ENCODE data around the gene TNRC6A.

TNRC6A gene

GRCh38 chr16:24845726-24846547 is 116.5 kb downstream of the TNRC6A start, which contains the start of gene SLC5A11:
SLC5A11 (plus strand) TSS chr16:24845963; CDS start chr16:24858644, 12,681 bp downstream.
- Histone ChIP-seq H3K4me1 (ENCODE audit: control insufficient read depth, insufficient read depth, low read length) (no peaks in the 10 kb centered on the region), H3K9ac (ENCODE audit: low read length) (no peak within 1 kb of the TSS), H3K27me3 (ENCODE audit: control insufficient read depth, insufficient read depth, low read length) (no peaks in the 10 kb centered on the region), H3K27ac (ENCODE audit: low read depth, low read length) (no peak within 1 kb of the TSS), H3K36me3 (ENCODE audit: control insufficient read depth, insufficient read depth, low read length) (no peaks in the 10 kb centered on the region), H3K4me3 (ENCODE audit: low read length) (no peak within 1 kb of the TSS)

GRCh38 chr16:24846548-24847357 is 117.3 kb downstream of the TNRC6A start:
- Histone ChIP-seq H3K27ac (ENCODE audit: low read depth, low read length) (no peak overlapping the region), H3K27me3 (ENCODE audit: control insufficient read depth, insufficient read depth, low read length) (no peaks in the 10 kb centered on the region), H3K9ac (ENCODE audit: low read length) (no peak overlapping the region), H3K4me3 (ENCODE audit: low read length) (no peak overlapping the region), H3K36me3 (ENCODE audit: control insufficient read depth, insufficient read depth, low read length) (no peaks in the 10 kb centered on the region), H3K4me1 (ENCODE audit: control insufficient read depth, insufficient read depth, low read length) (no peaks in the 10 kb centered on the region)

GRCh38 chr16:24847358-24847664 is 117.9 kb downstream of the TNRC6A start:
- H3K27ac ChIP-seq (ENCODE audit: low read depth, low read length) = no peak overlapping the region
- no peaks in the 10 kb centered on the region for H3K36me3 ChIP-seq (ENCODE audit: control insufficient read depth, insufficient read depth, low read length)
- no peak overlapping the region for H3K4me3 ChIP-seq (ENCODE audit: low read length)
- no peaks in the 10 kb centered on the region for H3K4me1 ChIP-seq (ENCODE audit: control insufficient read depth, insufficient read depth, low read length)
- H3K27me3 ChIP-seq (ENCODE audit: control insufficient read depth, insufficient read depth, low read length) = no peaks in the 10 kb centered on the region
- H3K9ac ChIP-seq (ENCODE audit: low read length) = no peak overlapping the region

- H3K9ac ChIP-seq (ENCODE audit: low read length) = no peak overlapping the region
- H3K36me3 ChIP-seq (ENCODE audit: control insufficient read depth, insufficient read depth, low read length) = no peaks in the 10 kb centered on the region
- H3K4me3 ChIP-seq (ENCODE audit: low read length) = no peak overlapping the region
- H3K27me3 ChIP-seq (ENCODE audit: control insufficient read depth, insufficient read depth, low read length) = no peaks in the 10 kb centered on the region
- no peak overlapping the region for H3K27ac ChIP-seq (ENCODE audit: low read depth, low read length)
- no peaks in the 10 kb centered on the region for H3K4me1 ChIP-seq (ENCODE audit: control insufficient read depth, insufficient read depth, low read length)
Measured at GRCh38 chr16:24848065-24848464, 118.6 kb downstream of the TNRC6A start.

GRCh38 chr16:24849641-24850040 is 120.2 kb downstream of the TNRC6A start:
- Histone ChIP-seq H3K4me1 (ENCODE audit: control insufficient read depth, insufficient read depth, low read length) (no peaks in the 10 kb centered on the region), H3K27ac (ENCODE audit: low read depth, low read length) (no peak overlapping the region), H3K36me3 (ENCODE audit: control insufficient read depth, insufficient read depth, low read length) (no peaks in the 10 kb centered on the region), H3K27me3 (ENCODE audit: control insufficient read depth, insufficient read depth, low read length) (no peaks in the 10 kb centered on the region), H3K9ac (ENCODE audit: low read length) (no peak overlapping the region), H3K4me3 (ENCODE audit: low read length) (no peak overlapping the region)

- no peak overlapping the region for H3K27ac ChIP-seq (ENCODE audit: low read depth, low read length)
- H3K9ac ChIP-seq (ENCODE audit: low read length) = no peak overlapping the region
- no peaks in the 10 kb centered on the region for H3K27me3 ChIP-seq (ENCODE audit: control insufficient read depth, insufficient read depth, low read length)
- H3K4me3 ChIP-seq (ENCODE audit: low read length) = no peak overlapping the region
- H3K4me1 ChIP-seq (ENCODE audit: control insufficient read depth, insufficient read depth, low read length) = no peaks in the 10 kb centered on the region
- no peaks in the 10 kb centered on the region for H3K36me3 ChIP-seq (ENCODE audit: control insufficient read depth, insufficient read depth, low read length)
Measured at GRCh38 chr16:24850289-24850938, 121.0 kb downstream of the TNRC6A start.

- Histone ChIP-seq H3K27ac (ENCODE audit: low read depth, low read length) (no peak overlapping the region), H3K4me3 (ENCODE audit: low read length) (no peak overlapping the region), H3K27me3 (ENCODE audit: control insufficient read depth, insufficient read depth, low read length) (no peaks in the 10 kb centered on the region), H3K36me3 (ENCODE audit: control insufficient read depth, insufficient read depth, low read length) (no peaks in the 10 kb centered on the region), H3K4me1 (ENCODE audit: control insufficient read depth, insufficient read depth, low read length) (no peaks in the 10 kb centered on the region), H3K9ac (ENCODE audit: low read length) (no peak overlapping the region)
Measured at GRCh38 chr16:24851700-24852099, 122.2 kb downstream of the TNRC6A start.

- Histone ChIP-seq H3K4me3 (ENCODE audit: low read length) (no peak overlapping the region), H3K36me3 (ENCODE audit: control insufficient read depth, insufficient read depth, low read length) (no peaks in the 10 kb centered on the region), H3K27me3 (ENCODE audit: control insufficient read depth, insufficient read depth, low read length) (no peaks in the 10 kb centered on the region), H3K9ac (ENCODE audit: low read length) (no peak overlapping the region), H3K4me1 (ENCODE audit: control insufficient read depth, insufficient read depth, low read length) (no peaks in the 10 kb centered on the region), H3K27ac (ENCODE audit: low read depth, low read length) (no peak overlapping the region)
Measured at GRCh38 chr16:24852281-24852721, 122.8 kb downstream of the TNRC6A start.

- no peak overlapping the region for H3K27ac ChIP-seq (ENCODE audit: low read depth, low read length)
- no peaks in the 10 kb centered on the region for H3K36me3 ChIP-seq (ENCODE audit: control insufficient read depth, insufficient read depth, low read length)
- no peaks in the 10 kb centered on the region for H3K27me3 ChIP-seq (ENCODE audit: control insufficient read depth, insufficient read depth, low read length)
- H3K4me3 ChIP-seq (ENCODE audit: low read length) = no peak overlapping the region
- no peak overlapping the region for H3K9ac ChIP-seq (ENCODE audit: low read length)
- H3K4me1 ChIP-seq (ENCODE audit: control insufficient read depth, insufficient read depth, low read length) = no peaks in the 10 kb centered on the region
Measured at GRCh38 chr16:24853169-24853824, 123.8 kb downstream of the TNRC6A start.

GRCh38 chr16:24853830-24854229 is 124.4 kb downstream of the TNRC6A start:
- no peak overlapping the region for H3K9ac ChIP-seq (ENCODE audit: low read length)
- H3K36me3 ChIP-seq (ENCODE audit: control insufficient read depth, insufficient read depth, low read length) = no peaks in the 10 kb centered on the region
- no peak overlapping the region for H3K27ac ChIP-seq (ENCODE audit: low read depth, low read length)
- no peaks in the 10 kb centered on the region for H3K27me3 ChIP-seq (ENCODE audit: control insufficient read depth, insufficient read depth, low read length)
- no peaks in the 10 kb centered on the region for H3K4me1 ChIP-seq (ENCODE audit: control insufficient read depth, insufficient read depth, low read length)
- H3K4me3 ChIP-seq (ENCODE audit: low read length) = no peak overlapping the region

- Histone ChIP-seq H3K27me3 (ENCODE audit: control insufficient read depth, insufficient read depth, low read length) (no peaks in the 10 kb centered on the region), H3K27ac (ENCODE audit: low read depth, low read length) (no peak overlapping the region), H3K9ac (ENCODE audit: low read length) (no peak overlapping the region), H3K36me3 (ENCODE audit: control insufficient read depth, insufficient read depth, low read length) (no peaks in the 10 kb centered on the region), H3K4me1 (ENCODE audit: control insufficient read depth, insufficient read depth, low read length) (no peaks in the 10 kb centered on the region), H3K4me3 (ENCODE audit: low read length) (no peak overlapping the region)
Measured at GRCh38 chr16:24854607-24855171, 125.2 kb downstream of the TNRC6A start.

- no peak overlapping the region for H3K4me3 ChIP-seq (ENCODE audit: low read length)
- H3K36me3 ChIP-seq (ENCODE audit: control insufficient read depth, insufficient read depth, low read length) = no peaks in the 10 kb centered on the region
- no peaks in the 10 kb centered on the region for H3K27me3 ChIP-seq (ENCODE audit: control insufficient read depth, insufficient read depth, low read length)
- H3K4me1 ChIP-seq (ENCODE audit: control insufficient read depth, insufficient read depth, low read length) = no peaks in the 10 kb centered on the region
- no peak overlapping the region for H3K27ac ChIP-seq (ENCODE audit: low read depth, low read length)
- no peak overlapping the region for H3K9ac ChIP-seq (ENCODE audit: low read length)
Measured at GRCh38 chr16:24855678-24856077, 126.2 kb downstream of the TNRC6A start.

All from rectal smooth muscle tissue (tissue), 1 donor.